Activated T-cell treated with anti-CD3 and anti-CD28 coated beads for 24 hours (primary cell): ENCODE data around the gene MYO9B.
"Not testable (repeated sequence)": the region's sequence is repeated elsewhere in the genome, so short reads cannot be mapped to it uniquely, and the experiment has no call there.

Source experiments
- DNase-seq: peaks from one replicate; pipeline ENCODE4 v3.0.0-alpha.2; 2020; ENCODE audit warnings: low read depth

The MYO9B gene

GRCh38 chr19:17145546-17146497 is 70.2 kb downstream of the MYO9B start:
- no peak for DNase-seq

GRCh38 chr19:17148130-17148529 is 72.6 kb downstream of the MYO9B start:
- DNase-seq: no peak

GRCh38 chr19:17149393-17150135 is 74.0 kb downstream of the MYO9B start:
- no peak for DNase-seq

- DNase-seq: no peak
Measured at GRCh38 chr19:17153996-17154395, 78.4 kb downstream of the MYO9B start.

GRCh38 chr19:17155251-17155650 is 79.7 kb downstream of the MYO9B start:
- no peak for DNase-seq

- no peak for DNase-seq
Measured at GRCh38 chr19:17156296-17156946, 80.8 kb downstream of the MYO9B start.

GRCh38 chr19:17156947-17157302 is 81.3 kb downstream of the MYO9B start:
- no peak for DNase-seq

- no peak for DNase-seq
Measured at GRCh38 chr19:17158584-17158983, 83.0 kb downstream of the MYO9B start.

GRCh38 chr19:17159466-17160393 is 84.2 kb downstream of the MYO9B start:
- no peak for DNase-seq

- no peak for DNase-seq
Measured at GRCh38 chr19:17160908-17161307, 85.3 kb downstream of the MYO9B start.

GRCh38 chr19:17162131-17162530 is 86.6 kb downstream of the MYO9B start:
- DNase-seq: not testable (repeated sequence)

- no peak for DNase-seq
Measured at GRCh38 chr19:17162580-17162979, 87.0 kb downstream of the MYO9B start.

- DNase-seq: no peak
Measured at GRCh38 chr19:17163652-17164051, 88.1 kb downstream of the MYO9B start.

- no peak for DNase-seq
Measured at GRCh38 chr19:17164639-17165038, 89.1 kb downstream of the MYO9B start.

- no peak for DNase-seq
Measured at GRCh38 chr19:17165715-17166114, 90.1 kb downstream of the MYO9B start.

- DNase-seq: no peak
Measured at GRCh38 chr19:17170538-17171297, 95.1 kb downstream of the MYO9B start.

- DNase-seq: no peak
Measured at GRCh38 chr19:17171874-17172273, 96.3 kb downstream of the MYO9B start.

GRCh38 chr19:17172624-17173345 is 97.2 kb downstream of the MYO9B start:
- DNase-seq: no peak

- no peak for DNase-seq
Measured at GRCh38 chr19:17178291-17178690, 102.7 kb downstream of the MYO9B start.
